Right lobe of liver (tissue), 4 donors: ENCODE measurements around the gene IGSF9B.

ENCODE experiments used
- POLR2A ChIP-seq: fragments of 450-650 bp; IDR thresholded peaks from one replicate; pipeline ENCODE4 v1.6.1; 2017; ENCODE audit warnings: antibody characterized with exemption, mild to moderate bottlenecking
- TF ChIP-seq, protein P1 (sequence below), 4 donors: fragments of 200-600 bp in 3 of 4; fragments of 450-650 bp in 1 of 4; IDR thresholded peaks; one replicate each; pipeline versions ENCODE4 v1.5.1 to v1.8.0; 2016 to 2022; ENCODE audit warnings: antibody characterized with exemption in 4 of 4, mild to moderate bottlenecking in 2 of 4
- donor health status: DM: no; HTN: no; CAD: no.
- donor health status: DM: no; HTN: no; CAD: no.
- donor health status: DM: no; HTN: yes; CAD: no.

DNA sequence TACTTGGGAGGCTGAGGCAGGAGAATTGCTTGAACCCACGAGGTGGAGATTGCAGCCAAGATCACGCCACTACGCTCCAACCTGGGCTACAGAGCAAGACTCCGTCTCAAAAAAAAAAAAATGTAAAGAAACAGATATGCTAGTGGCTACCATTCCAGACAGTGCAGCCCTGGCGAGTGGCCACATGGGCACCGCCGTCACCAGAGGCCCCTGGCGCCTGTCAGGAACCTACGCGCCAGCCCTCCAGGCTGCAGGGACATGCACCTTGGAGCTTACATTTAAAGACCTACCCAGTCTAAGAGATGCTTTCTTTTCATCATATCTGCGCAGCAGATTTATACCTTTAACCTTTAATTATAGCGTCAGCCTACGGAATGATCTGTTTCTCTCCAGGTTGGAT is 37.2 kb upstream of the IGSF9B start:
- TF ChIP-seq, protein P1, sequence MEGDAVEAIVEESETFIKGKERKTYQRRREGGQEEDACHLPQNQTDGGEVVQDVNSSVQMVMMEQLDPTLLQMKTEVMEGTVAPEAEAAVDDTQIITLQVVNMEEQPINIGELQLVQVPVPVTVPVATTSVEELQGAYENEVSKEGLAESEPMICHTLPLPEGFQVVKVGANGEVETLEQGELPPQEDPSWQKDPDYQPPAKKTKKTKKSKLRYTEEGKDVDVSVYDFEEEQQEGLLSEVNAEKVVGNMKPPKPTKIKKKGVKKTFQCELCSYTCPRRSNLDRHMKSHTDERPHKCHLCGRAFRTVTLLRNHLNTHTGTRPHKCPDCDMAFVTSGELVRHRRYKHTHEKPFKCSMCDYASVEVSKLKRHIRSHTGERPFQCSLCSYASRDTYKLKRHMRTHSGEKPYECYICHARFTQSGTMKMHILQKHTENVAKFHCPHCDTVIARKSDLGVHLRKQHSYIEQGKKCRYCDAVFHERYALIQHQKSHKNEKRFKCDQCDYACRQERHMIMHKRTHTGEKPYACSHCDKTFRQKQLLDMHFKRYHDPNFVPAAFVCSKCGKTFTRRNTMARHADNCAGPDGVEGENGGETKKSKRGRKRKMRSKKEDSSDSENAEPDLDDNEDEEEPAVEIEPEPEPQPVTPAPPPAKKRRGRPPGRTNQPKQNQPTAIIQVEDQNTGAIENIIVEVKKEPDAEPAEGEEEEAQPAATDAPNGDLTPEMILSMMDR (IDR thresholded peaks at IDR 0.05): no peak
- TF ChIP-seq POLR2A: no peak
